Sigmoid colon (tissue), 7 donors: Measurements from ENCODE around the gene PET100. TPM values are rescaled to one million over a fixed set of nuclear protein-coding genes. Genes with fewer than 3 reads are reported as not detected.

Experiments
- DNase-seq: peaks from one replicate; pipeline ENCODE4 v3.0.0-alpha.2; 2019
- H3K27ac ChIP-seq, 4 donors: fragments of 200-600 bp; sonication (generic); one replicate each; pipeline ENCODE4 v1.5.1; 2016 to 2019; ENCODE audit warnings: mild to moderate bottlenecking in 1 of 4
- H3K27me3 ChIP-seq, 3 donors: fragments of 200-600 bp; sonication (generic); one replicate each; pipeline ENCODE4 v1.5.1; 2019; ENCODE audit warnings: mild to moderate bottlenecking in 1 of 3
- H3K36me3 ChIP-seq, 4 donors: fragments of 200-600 bp; sonication (generic); one replicate each; pipeline ENCODE4 v1.5.1; 2016 to 2019
- H3K4me1 ChIP-seq, 4 donors: fragments of 200-600 bp; sonication (generic); one replicate each; pipeline ENCODE4 v1.5.1; 2017 to 2019
- H3K4me3 ChIP-seq, 4 donors: fragments of 200-600 bp; sonication (generic); one replicate each; pipeline ENCODE4 v1.5.1; 2017 to 2019; ENCODE audit warnings: mild to moderate bottlenecking in 2 of 4, moderate library complexity in 1 of 4
- H3K9me3 ChIP-seq, 4 donors: fragments of 200-600 bp in 3 of 4; sonication (generic) in 3 of 4; one replicate each; pipeline versions ENCODE4 v1.5.1 to v1.6.1; 2013 to 2019
- CTCF ChIP-seq, 4 experiments: fragments of 450-650 bp in 3 of 4; fragments of 200-600 bp in 1 of 4; IDR thresholded peaks; one replicate each; pipeline ENCODE4 v1.5.1; 2016 to 2019; ENCODE audit warnings: antibody characterized with exemption in 4 of 4, mild to moderate bottlenecking in 3 of 4, moderate library complexity in 2 of 4
- EP300 ChIP-seq, 4 donors: sonication (generic); formaldehyde crosslinking; IDR thresholded peaks; one replicate each; pipeline ENCODE4 v1.6.1; 2017; ENCODE audit warnings: antibody characterized with exemption in 4 of 4
- POLR2A ChIP-seq, 2 donors: fragments of 450-650 bp; IDR thresholded peaks; one replicate each; pipeline ENCODE4 v1.6.1; 2016; ENCODE audit warnings: antibody characterized with exemption in 2 of 2, mild to moderate bottlenecking in 2 of 2, moderate library complexity in 2 of 2
- POLR2AphosphoS5 ChIP-seq, 4 donors: sonication (generic); formaldehyde crosslinking; IDR thresholded peaks; one replicate each; pipeline ENCODE4 v1.6.1; 2017; ENCODE audit warnings: antibody characterized with exemption in 4 of 4
- WGBS, 2 donors: extraction: QIAGEN DNeasy Blood & Tissue Kit; methylation state at CpG; one replicate each; pipeline ENCODE4 v1.1.7; 2013; 5-methylcytosine and 5-hydroxymethylcytosine counted together
- intact Hi-C: fragments of 100-400 bp; cut with DNase I; formaldehyde crosslinking; loops from one replicate; pipeline ENCODE4 v1.15.1; 2023
- polyA plus RNA-seq, 3 donors: library from polyadenylated mRNA; stranded (reverse); fragments of 200-250 nt; gene quantifications; one replicate each; pipeline ENCODE4 v1.2.3, GENCODE V29; 2013
- total RNA-seq, 4 donors: library from RNA; depleted of rRNA; stranded (reverse); fragments of >200 nt; gene quantifications; one replicate each; pipeline ENCODE4 v1.1.0, GENCODE V29; 2016
- donor health status: healthy with polysubstance abuse.
- donor health status: Bipolar disorder and iron deficiency.
- donor health status: healthy.

Gene PET100
- total and polyA plus RNA-seq, 7 donors = 10.8 to 70.9 (median 37.1) TPM

- no peaks in the 10 kb centered on the region for H3K27me3 ChIP-seq
- no peak overlapping the region for H3K27ac ChIP-seq
- DNase-seq = no peak
- H3K4me3 ChIP-seq = no peak overlapping the region
- peaks cover 41 to 80% (median 53%) of the 10 kb centered on the region in 4 donors for H3K36me3 ChIP-seq
- TF ChIP-seq CTCF (IDR thresholded peaks at IDR 0.05) (no peak), POLR2AphosphoS5 (IDR thresholded peaks at IDR 0.05) (no peak), POLR2A (IDR thresholded peaks at IDR 0.05) (no peak), EP300 (IDR thresholded peaks at IDR 0.05) (no peak)
- intact Hi-C loops = loop anchor here (10.0 kb wide), 1 partner anchor 226 kb away; no protein-coding TSS in a partner anchor
- H3K4me1 ChIP-seq = peaks cover 0 to 12% (median 2%) of the 10 kb centered on the region in 4 donors
- no peaks in the 10 kb centered on the region for H3K9me3 ChIP-seq
- 93 to 96% methylated on average over 57 of the region's 57 CpGs for WGBS, 2 donors
These were observed 8.9 kb upstream of the PET100 start for GRCh38 chr19:7620442-7621412.

GRCh38 chr19:7622933-7623685 lies 6.5 kb upstream of the PET100 start:
- H3K4me3 ChIP-seq = no peak overlapping the region
- H3K36me3 ChIP-seq = peaks cover 41 to 87% (median 55%) of the 10 kb centered on the region in 4 donors
- peaks cover 0 to 24% (median 14%) of the 10 kb centered on the region in 4 donors for H3K4me1 ChIP-seq
- intact Hi-C loops = loop anchor here (10.0 kb wide), 1 partner anchor 228 kb away; no protein-coding TSS in a partner anchor
- H3K9me3 ChIP-seq = no peaks in the 10 kb centered on the region
- DNase-seq = no peak
- no peaks in the 10 kb centered on the region for H3K27me3 ChIP-seq
- TF ChIP-seq POLR2A (IDR thresholded peaks at IDR 0.05) = no peak
- no peak for TF ChIP-seq POLR2AphosphoS5 (IDR thresholded peaks at IDR 0.05)
- TF ChIP-seq EP300 (IDR thresholded peaks at IDR 0.05) = no peak
- no peak for TF ChIP-seq CTCF (IDR thresholded peaks at IDR 0.05)
- WGBS, 2 donors = 81 to 88% methylated on average over 16 of the region's 16 CpGs
- no peak overlapping the region for H3K27ac ChIP-seq

GRCh38 chr19:7623725-7624603 lies 5.6 kb upstream of the PET100 start:
- no peak for DNase-seq
- 95 to 96% methylated on average over 39 of the region's 39 CpGs for WGBS, 2 donors
- peaks cover 41 to 78% (median 55%) of the 10 kb centered on the region in 4 donors for H3K36me3 ChIP-seq
- no peak for TF ChIP-seq EP300 (IDR thresholded peaks at IDR 0.05)
- no peak for TF ChIP-seq POLR2AphosphoS5 (IDR thresholded peaks at IDR 0.05)
- TF ChIP-seq CTCF (IDR thresholded peaks at IDR 0.05) = no peak
- no peak for TF ChIP-seq POLR2A (IDR thresholded peaks at IDR 0.05)
- no peaks in the 10 kb centered on the region for H3K9me3 ChIP-seq
- intact Hi-C loops = loop anchor here (10.0 kb wide), 1 partner anchor 229 kb away; no protein-coding TSS in a partner anchor
- H3K4me3 ChIP-seq = no peak overlapping the region
- H3K27me3 ChIP-seq = no peaks in the 10 kb centered on the region
- H3K27ac ChIP-seq = no peak overlapping the region
- H3K4me1 ChIP-seq = peaks cover 0 to 24% (median 20%) of the 10 kb centered on the region in 4 donors

- Histone ChIP-seq H3K27ac (no peak overlapping the region), H3K9me3 (no peaks in the 10 kb centered on the region), H3K4me1 (peaks cover 0 to 22% (median 20%) of the 10 kb centered on the region in 4 donors), H3K36me3 (peaks cover 37 to 70% (median 51%) of the 10 kb centered on the region in 4 donors), H3K4me3 (no peak overlapping the region), H3K27me3 (no peaks in the 10 kb centered on the region)
- TF ChIP-seq EP300 (IDR thresholded peaks at IDR 0.05) (no peak), POLR2AphosphoS5 (IDR thresholded peaks at IDR 0.05) (no peak), CTCF (IDR thresholded peaks at IDR 0.05) (no peak), POLR2A (IDR thresholded peaks at IDR 0.05) (no peak)
- 94 to 95% methylated on average over 17 of the region's 17 CpGs for WGBS, 2 donors
- intact Hi-C loops = loop anchor here (10.0 kb wide), 1 partner anchor 230 kb away; no protein-coding TSS in a partner anchor
- no peak for DNase-seq
These were observed 4.8 kb upstream of the PET100 start for GRCh38 chr19:7624810-7625209.
